ENCODE results near the gene MYMK. TPM values are rescaled to one million over a fixed set of nuclear protein-coding genes. Genes with fewer than 3 reads are reported as not detected.
A peak's percentile ranks its signal among the peaks of the same experiment; 100 is the strongest.

The MYMK gene
- total RNA-seq, 2 experiments from 2014 or later = not detected

DNA sequence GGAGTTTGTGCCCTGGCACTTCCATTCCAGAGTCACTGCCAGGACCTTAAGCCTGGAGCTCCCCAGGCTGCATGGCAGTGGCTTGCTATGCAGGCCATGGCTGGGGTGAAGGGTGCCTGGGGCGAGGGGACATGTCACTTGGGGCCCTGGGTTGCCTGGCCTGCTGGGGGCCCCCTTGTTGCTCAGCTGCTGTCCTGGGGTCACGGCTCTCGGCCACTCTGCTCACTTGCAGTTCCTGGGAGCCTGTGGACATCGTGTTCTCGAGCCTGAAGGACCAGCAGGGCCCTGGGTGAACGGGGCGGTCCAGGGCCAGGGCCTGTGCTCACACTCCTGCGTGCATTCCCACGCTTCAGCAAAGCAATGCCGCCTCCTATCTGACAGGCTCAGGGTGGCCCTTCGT, 31.3 kb downstream of the MYMK start:
- ATAC-seq = no peak
- ChIA-PET CTCF (no interaction called here), POLR2A (no interaction called here)
- Mint-ChIP-seq H3K4me3 (no peak overlapping the region), H3K36me3 (ENCODE audit: low read depth) (no peaks in the 10 kb centered on the region), H3K4me1 (no peaks in the 10 kb centered on the region), H3K27me3 (peaks cover under 1% of the 10 kb centered on the region), H3K9me3 (ENCODE audit: low read depth) (no peaks in the 10 kb centered on the region), H3K27ac (no peak overlapping the region)
- intact Hi-C loops (cut with DNase I, micrococcal nuclease) = no loop called here
- DNase-seq = no peak

DNA sequence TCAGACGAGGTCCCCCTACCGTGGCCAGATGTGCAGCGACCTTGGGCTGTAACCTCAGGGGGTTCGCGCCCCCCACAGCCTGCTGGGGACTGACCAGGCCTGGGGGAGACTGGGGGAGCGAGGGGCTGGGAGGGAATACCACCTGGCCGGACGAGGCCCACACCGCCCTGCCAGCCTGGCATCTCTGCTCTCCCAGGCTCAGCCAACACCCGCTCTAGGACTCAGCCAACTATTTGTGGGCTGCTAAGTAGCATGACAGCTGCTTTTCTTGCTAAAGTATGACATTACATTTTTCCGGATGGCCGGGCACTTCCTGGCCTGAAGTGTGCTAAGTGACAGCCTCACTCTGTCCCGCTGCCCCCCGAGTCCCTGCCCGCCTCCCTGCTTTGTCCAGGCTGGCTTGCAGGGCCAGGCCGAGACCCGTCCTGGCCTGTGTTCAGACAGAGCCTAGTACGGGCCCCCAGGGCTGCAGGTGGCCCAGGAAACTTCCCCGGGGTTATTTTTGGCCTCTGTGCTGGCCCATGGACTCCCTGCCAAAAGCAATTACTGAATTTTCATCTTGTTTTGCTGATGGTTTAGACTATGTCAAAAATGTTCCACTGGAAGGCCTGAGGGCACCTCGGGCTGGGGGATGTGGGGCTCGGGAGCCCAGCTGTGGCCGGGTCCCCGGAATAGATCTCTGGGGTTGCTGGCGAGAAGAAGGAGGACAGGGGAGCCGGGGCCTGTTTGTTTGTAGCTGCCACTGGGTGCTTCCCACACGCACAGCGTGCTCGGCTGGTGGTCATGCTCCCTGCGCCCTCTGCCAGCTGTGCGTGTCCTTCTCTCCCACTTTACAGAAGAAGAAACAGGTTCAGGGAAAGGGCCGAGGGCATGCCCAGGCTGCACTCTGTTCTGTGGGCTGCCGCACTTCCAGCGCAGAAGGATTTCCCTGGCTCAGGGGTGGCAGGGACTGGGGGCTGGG, 32.4 kb downstream of the MYMK start:
- CTCF ChIA-PET = no interaction called here
- POLR2A ChIA-PET = interaction anchor here (0.6 kb wide), 1 partner anchor 12 kb away, joined by 3 read pairs; no protein-coding TSS in a partner anchor
- Mint-ChIP-seq H3K9me3 (ENCODE audit: low read depth) (no peaks in the 10 kb centered on the region), H3K4me3 (no peak overlapping the region), H3K27me3 (no peaks in the 10 kb centered on the region), H3K4me1 (peaks cover 2% of the 10 kb centered on the region), H3K36me3 (ENCODE audit: low read depth) (no peaks in the 10 kb centered on the region), H3K27ac (no peak overlapping the region)
- no peak for DNase-seq
- intact Hi-C loops (cut with DNase I, micrococcal nuclease) = no loop called here
- no peak for ATAC-seq

- ATAC-seq (no peak), DNase-seq (no peak)
- ChIA-PET CTCF (no interaction called here), POLR2A (no interaction called here)
- Mint-ChIP-seq H3K27ac (no peak overlapping the region), H3K4me3 (no peak overlapping the region), H3K9me3 (ENCODE audit: low read depth) (no peaks in the 10 kb centered on the region), H3K4me1 (peaks cover 2% of the 10 kb centered on the region), H3K36me3 (ENCODE audit: low read depth) (no peaks in the 10 kb centered on the region), H3K27me3 (no peaks in the 10 kb centered on the region)
- intact Hi-C loops (cut with DNase I, micrococcal nuclease) = no loop called here
These were observed 33.2 kb downstream of the MYMK start for GRCh38 chr9:133491656-133491925.

DNA sequence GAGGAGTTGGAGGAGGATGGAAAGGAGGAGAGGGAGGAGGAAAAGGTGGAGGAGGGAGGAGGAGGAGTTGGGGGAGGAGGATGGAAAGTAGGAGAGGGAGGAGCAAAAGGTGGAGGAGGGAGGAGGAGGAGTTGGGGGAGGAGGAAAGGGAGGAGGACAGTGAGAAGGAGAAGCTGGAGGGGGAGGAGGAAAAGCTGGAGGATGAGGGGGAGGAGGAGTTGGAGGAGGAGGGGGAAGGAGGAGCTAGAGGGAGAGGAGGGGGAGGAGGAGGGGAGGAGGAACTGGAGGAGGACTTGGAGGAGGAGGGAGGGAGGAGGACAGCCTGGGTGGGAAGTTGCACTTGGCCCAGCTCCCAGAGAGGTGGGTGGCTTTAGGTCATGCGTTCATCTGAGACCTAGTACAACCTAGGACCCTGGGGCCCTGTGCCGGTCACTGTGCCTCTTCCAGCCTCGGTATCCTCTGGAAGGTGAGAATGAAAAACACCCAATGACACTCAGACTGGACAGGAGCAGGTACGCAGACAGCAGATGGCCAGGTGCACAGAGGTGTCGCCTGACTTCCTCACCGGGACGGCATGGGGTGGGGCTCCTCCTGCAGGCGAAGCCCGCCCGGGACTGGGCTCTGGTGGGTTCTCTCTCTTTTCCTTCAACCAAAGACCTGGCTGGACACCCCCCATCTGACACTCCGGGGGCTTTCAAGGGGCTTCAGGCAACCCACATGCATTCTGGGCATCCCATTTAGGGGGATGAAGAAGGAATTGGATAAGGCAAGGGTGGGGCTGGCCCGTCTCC, 33.7 kb downstream of the MYMK start:
- ChIA-PET POLR2A (no interaction called here), CTCF (no interaction called here)
- ATAC-seq = no peak
- H3K27ac Mint-ChIP-seq = no peak overlapping the region
- H3K9me3 Mint-ChIP-seq (ENCODE audit: low read depth) = no peaks in the 10 kb centered on the region
- no peaks in the 10 kb centered on the region for H3K36me3 Mint-ChIP-seq (ENCODE audit: low read depth)
- no peak overlapping the region for H3K4me3 Mint-ChIP-seq
- intact Hi-C loops (cut with DNase I, micrococcal nuclease) = no loop called here
- peaks cover 5% of the 10 kb centered on the region for H3K4me1 Mint-ChIP-seq
- DNase-seq = no peak
- no peaks in the 10 kb centered on the region for H3K27me3 Mint-ChIP-seq

GRCh38 chr9:133490201-133490681, 34.5 kb downstream of the MYMK start:
- Mint-ChIP-seq H3K4me1 (peaks cover 7% of the 10 kb centered on the region), H3K36me3 (ENCODE audit: low read depth) (no peaks in the 10 kb centered on the region), H3K9me3 (ENCODE audit: low read depth) (no peaks in the 10 kb centered on the region), H3K27ac (no peak overlapping the region), H3K27me3 (no peaks in the 10 kb centered on the region), H3K4me3 (no peak overlapping the region)
- ATAC-seq (no peak), DNase-seq (no peak)
- intact Hi-C loops (cut with DNase I, micrococcal nuclease) = no loop called here
- CTCF ChIA-PET = no interaction called here
- POLR2A ChIA-PET = no interaction called here

DNA sequence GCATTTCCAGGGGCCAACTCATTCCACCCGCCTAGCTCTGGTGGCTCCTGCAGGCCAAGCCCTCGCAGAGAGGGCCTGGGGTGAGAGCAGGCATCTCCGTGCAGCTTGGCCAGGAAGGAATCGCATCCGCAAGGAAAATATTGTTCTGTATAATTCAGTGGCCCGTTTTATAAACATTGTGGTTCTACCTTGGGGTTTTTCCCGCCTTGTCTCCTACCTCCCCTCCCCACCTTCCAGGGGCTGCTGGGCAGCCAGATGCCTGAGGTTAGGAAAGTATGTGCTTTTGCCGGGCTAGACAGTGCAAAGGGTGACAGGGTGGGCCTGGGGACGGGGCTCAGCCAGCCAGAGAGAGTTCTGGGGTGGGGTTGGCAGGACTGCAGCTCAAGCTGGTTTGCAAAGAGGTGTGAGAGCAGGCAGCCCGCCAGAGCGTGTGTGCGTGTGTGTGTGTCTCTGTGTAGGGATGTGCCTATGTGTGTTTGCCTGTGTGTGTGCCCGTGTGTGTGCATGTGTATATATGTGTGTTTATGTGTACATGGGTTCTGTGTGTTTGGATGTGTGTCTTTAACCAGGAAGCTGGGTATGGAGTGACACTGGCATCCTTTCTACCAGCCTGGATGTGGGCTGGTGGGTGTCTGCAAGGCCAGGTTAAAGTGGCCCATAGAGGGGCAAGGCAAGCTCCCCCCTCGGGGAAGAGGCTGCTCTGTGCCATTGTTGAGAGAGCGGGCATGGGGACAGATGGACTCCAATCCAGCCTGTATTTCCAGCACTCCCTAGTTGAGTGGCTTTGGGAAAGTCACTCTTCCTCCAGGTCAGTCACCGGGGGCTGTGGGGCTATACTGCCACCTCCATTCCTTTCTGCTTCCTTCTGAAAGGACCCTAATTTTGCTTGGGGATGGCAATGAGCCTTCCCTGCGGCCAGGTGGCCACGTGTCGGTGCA, 35.2 kb downstream of the MYMK start:
- ChIA-PET POLR2A (no interaction called here), CTCF (interaction anchor here (1.2 kb wide), 1 partner anchor 85 kb away, joined by 3 read pairs; no protein-coding TSS in a partner anchor)
- DNase-seq (no peak), ATAC-seq (no peak)
- no peak overlapping the region for H3K4me3 Mint-ChIP-seq
- H3K27me3 Mint-ChIP-seq = no peaks in the 10 kb centered on the region
- H3K4me1 Mint-ChIP-seq = peaks cover 7% of the 10 kb centered on the region
- no peak overlapping the region for H3K27ac Mint-ChIP-seq
- H3K9me3 Mint-ChIP-seq (ENCODE audit: low read depth) = no peaks in the 10 kb centered on the region
- intact Hi-C loops (cut with DNase I, micrococcal nuclease) = no loop called here
- H3K36me3 Mint-ChIP-seq (ENCODE audit: low read depth) = no peaks in the 10 kb centered on the region

DNA sequence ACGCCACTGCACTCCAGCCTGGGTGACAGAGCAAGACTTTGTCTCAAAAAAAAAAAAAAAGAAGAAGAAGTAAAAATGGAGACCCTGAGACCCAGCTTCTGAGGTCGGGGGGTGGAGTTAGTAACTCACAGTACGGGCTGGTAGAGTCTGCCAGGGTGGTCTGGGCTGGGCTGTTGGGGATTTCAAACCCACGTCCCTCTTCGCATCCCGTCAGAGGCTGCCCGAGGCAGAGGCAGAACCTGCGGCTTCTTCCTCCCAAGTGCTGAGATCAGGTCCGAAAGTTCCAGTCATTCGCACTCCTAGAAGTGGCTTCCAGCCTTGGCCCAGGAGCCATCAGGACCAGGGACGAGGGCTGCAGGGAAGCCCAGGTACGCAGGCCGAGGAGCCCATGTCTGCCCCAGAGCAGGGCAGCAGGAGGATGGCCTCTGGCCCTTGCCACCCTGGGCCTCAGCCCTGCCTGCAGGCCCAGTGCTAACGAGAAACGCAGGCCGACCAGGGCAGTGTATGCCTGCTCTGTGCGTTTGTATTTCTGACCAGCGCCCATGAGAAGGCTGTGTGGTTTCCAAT, 36.0 kb downstream of the MYMK start:
- no peak for ATAC-seq
- ChIA-PET CTCF (interaction anchor here (1.2 kb wide), 1 partner anchor 84 kb away, joined by 3 read pairs; no protein-coding TSS in a partner anchor), POLR2A (no interaction called here)
- Mint-ChIP-seq H3K27me3 (no peaks in the 10 kb centered on the region), H3K27ac (no peak overlapping the region), H3K4me3 (no peak overlapping the region), H3K4me1 (peaks cover 7% of the 10 kb centered on the region), H3K36me3 (ENCODE audit: low read depth) (no peaks in the 10 kb centered on the region), H3K9me3 (ENCODE audit: low read depth) (no peaks in the 10 kb centered on the region)
- DNase-seq = no peak
- intact Hi-C loops (cut with DNase I, micrococcal nuclease) = no loop called here

GRCh38 chr9:133487331-133487725, 37.4 kb downstream of the MYMK start:
- CTCF ChIA-PET = interaction anchor here (0.7 to 3.6 kb wide), 11 partner anchors 10 to 457 kb away, joined by 3 to 17 read pairs (median 4); partner anchors contain the start of gene REXO4
- Mint-ChIP-seq H3K4me1 (peaks cover 7% of the 10 kb centered on the region), H3K36me3 (ENCODE audit: low read depth) (no peaks in the 10 kb centered on the region), H3K4me3 (no peak overlapping the region), H3K27me3 (no peaks in the 10 kb centered on the region), H3K9me3 (ENCODE audit: low read depth) (no peaks in the 10 kb centered on the region), H3K27ac (no peak overlapping the region)
- POLR2A ChIA-PET = no interaction called here
- DNase-seq (no peak), ATAC-seq (no peak)
- intact Hi-C loops (cut with DNase I, micrococcal nuclease) = loop anchor here (2.0 kb wide), 2 partner anchors 29 to 301 kb away; partner anchors contain the start of gene CACFD1 (in 1 of the 2)

GRCh38 chr9:133485531-133486260, 39.1 kb downstream of the MYMK start:
- Mint-ChIP-seq H3K27me3 (no peaks in the 10 kb centered on the region), H3K36me3 (ENCODE audit: low read depth) (no peaks in the 10 kb centered on the region), H3K4me1 (peaks cover 7% of the 10 kb centered on the region), H3K9me3 (ENCODE audit: low read depth) (no peaks in the 10 kb centered on the region), H3K27ac (no peak overlapping the region), H3K4me3 (no peak overlapping the region)
- DNase-seq = peak; percentile 41
- intact Hi-C loops (cut with DNase I, micrococcal nuclease) = loop anchor here (1.0 to 2.0 kb wide), 10 partner anchors 27 to 508 kb away; partner anchors contain the start of genes CACFD1 (in 1 of the 2), SURF1 (in 1 of the 2), SURF2 (in 1 of the 2) and SURF6 (in 1 of the 2)
- CTCF ChIA-PET = interaction anchor here (1.0 to 3.6 kb wide), 8 partner anchors 11 to 299 kb away, joined by 3 to 17 read pairs (median 4); no protein-coding TSS in a partner anchor
- POLR2A ChIA-PET = no interaction called here
- ATAC-seq = peak; percentile 45

DNA sequence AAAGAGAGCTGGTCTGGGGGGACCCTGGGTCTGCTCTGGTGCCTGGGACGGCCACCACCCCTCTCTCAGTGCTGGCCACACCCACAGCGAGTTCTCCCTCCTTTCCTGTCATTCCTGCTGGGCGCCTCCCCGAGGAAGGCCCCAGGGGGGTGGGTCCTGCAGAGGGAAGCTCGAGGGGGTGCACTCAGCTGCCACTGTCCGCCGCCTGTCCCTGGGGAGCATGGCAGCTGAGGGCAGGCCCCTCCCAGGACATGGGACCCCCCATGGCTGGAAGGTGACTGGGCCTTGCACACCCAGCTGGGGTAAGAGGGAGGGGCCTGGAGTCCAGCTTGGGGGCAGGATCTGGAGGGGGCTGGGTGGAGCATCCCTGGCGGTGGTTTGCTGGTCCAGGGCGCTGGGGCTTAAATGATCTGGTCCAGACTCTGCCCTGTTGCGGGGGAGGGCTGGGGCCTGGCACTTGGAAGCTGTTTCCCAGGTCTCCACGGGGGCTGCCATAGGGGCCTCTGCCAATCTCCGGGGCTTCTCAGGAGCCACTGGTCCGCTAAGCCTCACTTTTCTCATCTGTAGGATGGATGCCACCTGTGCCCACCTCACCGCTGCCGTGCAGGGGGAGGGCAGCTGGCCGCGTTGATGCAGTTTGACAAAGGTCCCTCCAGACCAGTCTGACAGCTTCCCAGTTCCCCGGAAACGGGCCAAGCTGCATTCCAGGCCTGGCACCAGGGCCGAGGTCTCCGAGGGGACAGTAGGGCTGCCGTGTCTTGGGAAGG, 39.9 kb downstream of the MYMK start:
- Mint-ChIP-seq H3K27me3 (no peaks in the 10 kb centered on the region), H3K27ac (no peak overlapping the region), H3K9me3 (ENCODE audit: low read depth) (no peaks in the 10 kb centered on the region), H3K4me3 (no peak overlapping the region), H3K4me1 (peaks cover 8% of the 10 kb centered on the region), H3K36me3 (ENCODE audit: low read depth) (no peaks in the 10 kb centered on the region)
- DNase-seq (no peak), ATAC-seq (no peak)
- CTCF ChIA-PET = interaction anchor here (0.6 to 3.6 kb wide), 5 partner anchors 11 to 1055 kb away, joined by 3 to 17 read pairs (median 5); no protein-coding TSS in a partner anchor
- intact Hi-C loops (cut with DNase I, micrococcal nuclease) = no loop called here
- POLR2A ChIA-PET = no interaction called here
